GM19468 (cell line): ENCODE data around the gene PRDM16.

ENCODE experiments used
- ATAC-seq: cut with Tn5 transposase; IDR thresholded peaks from one replicate; pipeline ENCODE4 v1.9.1; 2021; ENCODE audit warnings: mild to moderate bottlenecking, moderate library complexity, moderate number of reproducible peaks; ENCODE audit not compliant: unreplicated experiment; ENCODE audit errors: extremely low read depth

PRDM16 gene

DNA sequence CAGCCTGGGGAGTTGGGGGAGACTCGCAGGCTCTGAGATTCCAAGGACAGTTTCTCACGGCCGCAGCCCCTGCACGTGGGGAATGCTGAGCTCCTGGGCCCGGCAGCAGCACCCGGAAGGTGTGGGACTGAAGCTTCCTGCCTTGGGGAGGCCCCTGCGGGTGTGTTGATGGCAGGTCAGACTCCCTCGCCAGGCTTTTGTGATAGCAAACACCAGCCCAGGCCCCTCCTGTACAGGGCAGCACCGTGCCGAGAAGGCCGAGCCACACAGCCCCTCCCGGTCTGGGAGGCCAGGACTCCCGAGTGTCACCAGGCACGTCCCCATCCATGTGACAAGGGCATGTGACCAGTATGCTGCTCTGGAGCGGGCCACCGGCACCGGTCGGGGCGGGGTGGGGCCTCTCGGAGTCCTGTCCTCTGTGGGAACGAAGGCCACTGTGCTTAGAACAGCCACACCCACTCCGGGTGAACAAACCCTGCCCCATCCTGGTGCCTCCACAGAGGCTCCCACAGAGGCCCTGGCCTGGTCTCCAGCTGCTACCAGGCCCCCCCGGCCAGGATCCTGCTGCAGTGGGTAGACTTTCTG lies 354.3 kb downstream of the PRDM16 start:
- no peak for ATAC-seq

DNA sequence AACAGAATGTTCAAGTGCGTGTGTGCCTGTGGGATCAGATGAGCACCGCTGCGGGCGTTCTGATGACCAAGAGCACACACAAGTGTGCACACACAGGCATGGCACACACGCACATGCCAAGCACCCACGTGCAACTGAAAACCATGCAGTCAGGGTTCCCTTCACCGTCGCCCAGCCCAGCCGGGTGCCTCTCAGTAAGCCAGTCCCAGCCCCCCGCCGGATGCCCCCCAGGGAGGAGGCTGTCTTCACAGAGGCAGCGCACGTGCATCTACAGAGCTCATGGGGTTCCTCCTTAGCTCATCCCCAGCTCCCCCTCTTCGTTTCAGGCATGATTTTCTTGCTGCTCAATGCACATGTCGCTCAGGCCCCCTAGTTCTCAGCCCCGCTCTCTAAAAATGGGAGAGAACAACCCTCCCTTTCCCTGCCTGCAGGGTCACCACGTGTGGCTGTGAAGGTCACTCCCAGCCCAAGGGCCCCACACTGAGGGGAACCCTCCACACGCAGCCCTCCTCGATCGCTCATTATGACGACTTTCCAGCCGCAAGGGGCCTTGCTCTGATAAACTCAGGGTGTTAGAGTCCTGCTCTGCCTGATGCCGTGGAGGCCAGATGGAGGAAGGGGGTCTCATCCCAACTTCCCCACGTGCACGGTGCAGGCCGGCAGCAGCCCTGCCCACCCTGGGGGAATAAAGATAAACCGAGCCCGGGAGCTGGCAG lies 355.1 kb downstream of the PRDM16 start:
- no peak for ATAC-seq

DNA sequence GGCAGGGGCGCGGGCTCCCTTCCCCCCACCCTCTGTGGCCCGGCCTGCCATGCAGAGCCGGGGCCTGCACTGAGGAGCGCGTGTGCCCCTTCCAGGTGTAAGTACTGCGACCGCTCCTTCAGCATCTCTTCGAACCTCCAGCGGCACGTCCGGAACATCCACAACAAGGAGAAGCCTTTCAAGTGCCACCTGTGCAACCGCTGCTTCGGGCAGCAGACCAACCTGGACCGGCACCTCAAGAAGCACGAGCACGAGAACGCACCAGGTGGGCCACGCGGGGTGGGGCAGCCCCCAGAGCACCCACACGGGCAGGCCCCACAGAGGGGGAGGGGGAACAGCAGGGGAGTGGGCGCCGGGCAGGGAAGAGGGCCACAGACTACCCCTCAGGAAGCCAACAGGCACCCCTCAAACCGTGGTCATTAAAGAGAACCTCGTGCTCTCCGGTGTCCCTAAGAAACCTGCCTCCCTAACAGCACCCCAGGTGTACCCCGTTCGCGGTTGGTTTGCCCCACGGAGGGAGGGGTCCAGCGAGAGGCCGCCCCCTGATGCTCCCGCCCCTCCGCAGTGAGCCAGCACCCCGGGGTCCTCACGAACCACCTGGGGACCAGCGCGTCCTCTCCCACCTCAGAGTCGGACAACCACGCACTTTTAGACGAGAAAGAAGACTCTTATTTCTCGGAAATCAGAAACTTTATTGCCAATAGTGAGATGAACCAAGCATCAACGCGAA lies 356.6 kb downstream of the PRDM16 start:
- ATAC-seq, result no peak

DNA sequence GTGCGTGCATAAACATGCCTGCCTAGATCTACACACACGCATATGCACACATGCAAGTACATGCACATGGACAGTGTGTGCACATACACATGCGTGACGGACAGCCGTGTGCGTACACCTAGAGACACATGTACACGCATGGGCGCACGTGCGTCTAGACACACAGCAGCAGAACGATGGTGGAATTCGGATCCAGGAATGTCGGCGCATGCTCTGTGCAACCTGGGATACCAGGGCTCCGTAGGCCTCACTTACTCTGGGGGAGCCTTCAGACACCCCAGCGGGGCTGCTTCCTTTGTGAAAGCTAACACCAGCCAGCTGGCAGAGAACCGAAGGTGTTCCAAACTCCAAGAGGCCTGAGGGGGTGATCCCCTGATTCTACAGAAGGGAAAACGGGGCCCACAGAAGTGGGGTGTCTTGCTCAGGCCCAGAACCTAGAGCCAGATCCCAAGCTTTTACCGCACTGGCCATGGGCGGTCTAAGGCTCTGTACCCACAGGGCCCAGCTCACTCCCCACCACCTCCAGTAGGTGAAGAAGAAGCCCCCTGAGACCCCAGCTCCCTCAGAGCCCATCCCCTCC lies 358.0 kb downstream of the PRDM16 start:
- no peak for ATAC-seq

DNA sequence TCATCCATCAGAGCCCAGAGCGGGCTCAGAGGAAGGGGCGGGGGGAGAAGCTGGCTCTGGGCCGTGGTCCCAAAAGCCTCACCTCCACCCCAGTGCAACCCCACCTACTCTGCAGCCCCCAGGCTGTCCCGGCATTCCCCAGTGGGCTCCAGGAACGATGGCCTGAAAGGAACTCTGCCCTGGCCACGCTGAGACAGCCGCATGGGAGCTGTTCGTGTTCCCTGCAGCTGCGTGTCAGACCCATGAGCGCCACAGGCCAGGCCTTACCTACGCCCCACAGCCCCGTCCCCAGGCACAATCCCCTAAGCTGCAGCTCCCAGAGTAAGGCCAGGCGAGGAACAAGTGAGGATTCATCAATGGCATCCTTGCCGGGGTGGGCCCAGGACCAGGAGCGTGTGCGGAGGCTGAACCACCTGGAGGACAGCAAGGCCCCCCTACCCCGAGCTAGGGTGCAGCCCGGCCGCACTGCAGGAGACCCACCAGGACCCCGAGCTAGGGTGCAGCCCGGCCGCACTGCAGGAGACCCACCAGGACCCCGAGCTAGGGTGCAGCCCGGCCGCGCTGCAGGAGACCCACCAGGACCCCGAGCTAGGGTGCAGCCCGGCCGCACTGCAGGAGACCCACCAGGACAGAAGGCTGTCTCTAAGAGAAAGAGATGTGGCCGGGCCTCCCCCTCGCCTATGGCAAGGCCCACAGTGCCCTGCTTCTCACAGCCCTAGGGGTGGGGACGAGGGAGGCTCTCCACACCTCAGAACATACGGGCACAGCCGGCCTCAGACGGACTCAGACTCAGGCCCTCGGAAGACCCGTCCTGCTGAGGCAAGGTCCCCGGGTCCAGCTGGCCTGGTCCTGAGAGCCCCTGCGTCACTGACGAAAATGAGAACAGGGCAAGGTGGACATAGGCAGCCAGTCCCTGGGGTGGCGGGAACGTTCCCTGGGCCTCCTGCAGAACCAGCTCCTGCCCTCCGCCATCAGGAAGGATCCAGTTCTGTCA lies 359.0 kb downstream of the PRDM16 start:
- no peak for ATAC-seq

DNA sequence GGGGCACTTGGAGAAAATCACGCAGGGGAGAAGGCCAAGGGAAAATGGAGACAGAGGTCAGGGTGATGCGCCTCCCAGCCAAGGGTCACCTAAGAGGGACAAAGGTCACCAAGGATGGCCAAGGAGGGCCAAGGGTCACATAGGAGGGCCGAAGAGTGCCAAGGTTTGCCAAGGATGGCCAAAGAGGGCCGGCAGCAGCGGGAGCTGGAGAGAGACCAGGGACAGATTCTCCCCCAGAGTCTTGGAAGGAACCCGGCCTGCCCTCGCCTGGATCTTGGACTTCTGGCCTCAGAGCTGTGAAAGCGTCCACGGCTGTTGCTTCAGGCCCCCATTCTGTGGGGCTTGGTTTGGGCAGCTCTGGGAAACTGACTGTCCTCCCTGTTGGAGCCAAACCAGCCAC lies 359.9 kb downstream of the PRDM16 start:
- ATAC-seq, result no peak

DNA sequence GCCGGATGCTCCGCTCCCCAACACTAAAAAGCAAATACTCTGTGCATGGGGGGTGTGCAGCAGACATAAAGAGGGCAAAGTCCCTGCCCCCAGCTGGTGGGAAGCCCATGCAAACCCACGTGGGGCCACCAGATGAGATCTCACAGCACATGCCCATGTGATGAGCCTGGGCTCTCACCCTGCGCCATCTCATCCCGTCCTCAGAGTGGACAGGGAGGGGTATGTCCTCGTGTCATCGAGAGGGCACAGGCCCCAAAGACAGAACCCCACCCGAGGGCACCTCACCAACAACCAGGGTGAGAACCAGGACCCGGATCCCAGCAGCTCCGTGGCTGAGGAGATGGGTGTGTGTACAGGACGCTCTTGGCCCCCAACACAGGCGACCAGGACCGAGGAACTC lies 360.3 kb downstream of the PRDM16 start:
- no peak for ATAC-seq

DNA sequence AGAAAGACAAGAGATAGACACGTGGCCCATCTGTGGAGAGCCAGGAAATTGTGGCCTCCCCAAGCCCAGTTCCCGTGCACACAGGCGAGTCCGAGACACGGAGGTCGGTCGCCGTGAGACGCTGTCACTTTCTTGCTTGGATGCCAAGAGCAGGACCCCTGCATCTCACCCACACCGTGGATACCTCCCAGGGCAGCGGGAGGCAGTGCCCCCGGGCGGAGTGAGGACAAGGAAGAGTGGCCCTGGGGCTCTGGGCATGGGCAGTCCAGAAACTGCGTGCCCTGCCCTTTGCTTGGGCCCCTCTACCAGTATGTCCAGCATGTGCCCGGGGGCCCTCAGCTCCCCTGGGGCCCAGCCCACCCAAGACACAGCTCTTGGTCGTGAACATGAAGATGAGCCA lies 360.8 kb downstream of the PRDM16 start:
- no peak for ATAC-seq

DNA sequence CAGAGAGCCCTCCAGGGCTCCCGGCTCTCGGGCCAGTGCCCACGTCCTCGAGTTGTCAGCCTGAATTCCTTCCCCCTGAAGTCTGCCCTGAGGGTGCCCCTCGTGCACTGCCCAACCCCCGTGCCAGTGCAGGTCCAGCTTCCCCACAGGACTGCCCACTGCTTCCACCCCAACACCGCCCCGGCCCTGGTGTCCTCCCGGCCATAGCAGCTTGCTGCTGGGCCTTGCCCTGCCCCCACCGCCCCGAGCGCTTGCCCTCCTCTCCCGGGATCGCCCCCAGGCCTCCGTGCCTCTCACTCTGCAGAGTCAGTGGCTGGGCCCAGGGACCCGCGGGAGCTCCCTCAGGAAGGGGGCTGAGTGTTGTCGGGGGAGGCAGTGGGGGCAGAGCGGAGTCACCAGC lies 361.4 kb downstream of the PRDM16 start:
- ATAC-seq, result no peak

DNA sequence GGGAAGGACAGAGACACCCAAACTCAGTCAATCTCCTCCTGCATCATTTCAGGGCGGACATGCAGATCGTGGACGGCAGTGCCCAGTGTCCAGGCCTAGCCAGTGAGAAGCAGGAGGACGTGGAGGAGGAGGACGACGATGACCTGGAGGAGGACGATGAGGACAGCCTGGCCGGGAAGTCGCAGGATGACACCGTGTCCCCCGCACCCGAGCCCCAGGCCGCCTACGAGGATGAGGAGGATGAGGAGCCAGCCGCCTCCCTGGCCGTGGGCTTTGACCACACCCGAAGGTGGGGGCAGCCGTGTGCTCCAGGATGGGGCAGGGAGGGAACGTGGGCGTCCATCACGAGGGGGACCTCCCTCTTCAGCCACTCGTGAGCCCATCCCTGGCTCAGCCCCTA lies 361.8 kb downstream of the PRDM16 start:
- ATAC-seq, result no peak

DNA sequence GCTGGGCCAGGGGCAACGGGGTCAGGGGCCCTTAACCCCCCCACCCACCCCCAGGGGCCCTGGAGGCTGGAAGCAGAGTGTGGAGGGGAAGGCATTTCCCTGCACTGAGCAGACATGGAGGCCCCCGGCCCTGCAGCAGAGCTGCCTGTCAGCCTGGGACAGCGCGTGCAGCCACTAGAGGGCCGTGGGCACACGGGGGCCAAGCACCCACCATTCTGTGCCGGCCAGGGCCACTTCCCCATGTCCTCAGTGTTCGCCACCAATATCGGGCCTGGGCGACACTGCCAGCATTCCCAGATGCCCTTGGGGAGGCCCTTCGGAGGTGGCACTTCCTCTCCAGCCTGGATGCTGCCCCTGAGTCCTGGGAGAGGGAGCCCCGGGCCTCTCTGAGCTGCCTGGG lies 362.3 kb downstream of the PRDM16 start:
- no peak for ATAC-seq

DNA sequence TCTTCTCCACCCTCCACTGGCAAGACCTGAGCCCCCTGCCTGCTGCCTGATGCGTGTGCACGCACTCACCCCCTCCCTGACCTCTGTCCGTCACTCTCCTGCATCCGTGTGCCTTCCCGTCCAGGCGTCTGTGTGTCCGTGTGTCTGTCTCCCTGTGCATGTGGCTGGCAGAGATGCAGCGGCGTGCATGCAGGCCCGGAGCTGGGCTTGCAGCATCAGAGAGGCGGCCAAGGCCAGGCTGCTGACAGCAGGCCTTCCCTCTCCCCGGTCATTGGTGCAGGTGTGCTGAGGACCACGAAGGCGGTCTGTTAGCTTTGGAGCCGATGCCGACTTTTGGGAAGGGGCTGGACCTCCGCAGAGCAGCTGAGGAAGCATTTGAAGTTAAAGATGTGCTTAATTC lies 362.7 kb downstream of the PRDM16 start:
- ATAC-seq, result no peak

DNA sequence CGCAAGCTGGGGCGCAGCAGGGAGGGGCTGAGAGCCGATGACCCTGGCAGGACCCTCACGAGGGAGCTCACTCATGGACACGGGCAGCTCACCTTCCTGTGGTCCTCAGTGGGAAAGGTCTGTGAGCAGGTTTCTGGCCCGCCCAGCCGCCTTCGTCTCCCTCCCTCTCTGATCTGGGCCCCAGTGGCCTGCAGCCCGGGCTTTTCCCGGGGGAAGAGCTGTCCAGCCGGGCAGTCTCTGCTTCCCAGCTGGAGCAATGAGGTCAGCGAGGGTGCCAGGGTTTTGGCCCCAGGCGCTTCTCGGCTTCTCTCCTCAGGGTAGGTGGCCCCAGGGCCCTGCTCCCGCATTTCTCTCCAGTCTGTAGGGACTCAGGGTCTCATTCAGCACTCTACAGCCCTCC lies 363.3 kb downstream of the PRDM16 start:
- no peak for ATAC-seq

DNA sequence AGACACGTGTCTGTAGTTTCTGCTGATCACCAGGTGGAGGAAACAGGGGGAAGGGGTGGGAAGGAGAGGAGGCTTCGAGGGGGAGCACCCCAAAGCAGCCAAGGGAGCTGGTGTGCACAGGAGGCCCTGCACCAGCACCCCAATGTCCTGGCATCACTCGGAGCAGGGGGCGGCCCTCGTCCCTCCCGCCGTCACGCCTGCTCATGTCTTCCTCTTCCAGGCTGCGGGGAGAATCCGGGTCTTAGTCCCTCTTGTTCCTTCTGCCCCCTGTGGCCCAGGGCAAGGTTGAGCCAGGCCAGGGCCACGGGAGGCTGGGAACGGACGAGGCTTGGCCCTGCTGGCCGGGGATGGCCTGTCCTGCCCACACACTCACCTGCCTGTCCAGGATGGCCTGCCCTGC lies 364.1 kb downstream of the PRDM16 start:
- no peak for ATAC-seq

DNA sequence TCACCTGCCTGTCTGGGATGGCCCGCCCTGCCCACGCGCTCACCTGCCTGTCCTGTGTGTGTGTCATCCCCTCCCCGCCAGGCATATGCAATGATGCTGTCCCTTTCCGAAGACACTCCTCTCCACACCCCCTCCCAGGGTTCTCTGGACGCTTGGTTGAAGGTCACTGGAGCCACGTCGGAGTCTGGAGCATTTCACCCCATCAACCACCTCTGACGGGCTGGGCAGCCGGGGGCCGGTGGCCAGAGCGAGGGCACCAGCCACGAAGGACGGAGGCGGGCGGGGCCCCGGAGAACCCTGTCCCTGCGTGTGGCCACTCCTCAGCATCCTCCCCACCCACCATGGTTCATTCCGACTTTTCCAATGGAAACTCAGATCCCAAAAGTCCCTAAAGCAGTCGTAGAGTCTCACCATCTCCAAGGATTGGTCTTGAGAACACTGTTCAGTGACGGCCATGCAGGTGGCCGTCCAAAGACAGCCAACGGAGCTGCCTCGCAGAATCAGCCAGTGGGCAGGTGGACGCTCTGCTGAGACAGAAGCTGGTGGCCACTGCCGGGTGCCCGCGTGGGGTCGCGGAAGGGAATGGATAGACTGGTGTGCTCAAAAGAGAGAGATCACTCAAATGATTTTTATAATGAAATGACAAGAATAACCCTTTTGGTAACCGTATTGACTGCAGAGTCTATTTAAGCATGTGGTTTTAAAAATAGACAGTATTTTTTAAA lies 364.8 kb downstream of the PRDM16 start:
- ATAC-seq, result no peak

DNA sequence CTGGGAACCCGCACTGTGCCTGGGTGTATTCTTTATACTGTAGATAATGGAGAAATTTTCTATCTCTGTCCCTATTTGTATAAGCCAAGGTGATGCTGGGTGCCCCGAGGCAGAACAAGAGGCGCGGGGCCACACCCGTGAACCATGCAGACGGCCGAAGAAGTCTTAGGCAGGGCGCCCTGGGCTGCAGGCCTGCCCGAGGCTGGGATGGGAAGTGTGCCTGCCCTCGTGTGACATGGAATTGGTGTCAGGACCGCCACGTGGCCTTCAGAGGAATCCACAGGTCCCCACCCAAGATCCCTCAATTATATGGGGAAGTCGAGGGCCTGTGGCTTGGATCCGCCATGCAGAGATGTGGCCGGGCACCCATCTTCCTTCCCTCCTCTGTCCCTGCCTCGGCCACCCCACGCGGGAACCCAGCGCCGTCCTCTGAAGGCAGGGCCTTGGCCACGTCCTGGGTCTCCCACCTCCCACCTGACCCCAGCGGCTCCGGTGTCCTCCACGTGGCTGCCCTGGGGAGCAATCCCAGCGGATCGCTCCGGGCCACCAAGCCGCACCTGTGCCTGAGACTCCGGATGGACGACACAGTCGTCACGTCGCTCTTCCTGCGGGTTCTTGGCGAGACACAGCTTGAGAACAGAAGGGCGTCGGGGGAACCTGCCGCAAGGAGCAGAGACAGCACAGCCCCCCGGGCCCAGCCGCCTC lies 365.6 kb downstream of the PRDM16 start:
- no peak for ATAC-seq

DNA sequence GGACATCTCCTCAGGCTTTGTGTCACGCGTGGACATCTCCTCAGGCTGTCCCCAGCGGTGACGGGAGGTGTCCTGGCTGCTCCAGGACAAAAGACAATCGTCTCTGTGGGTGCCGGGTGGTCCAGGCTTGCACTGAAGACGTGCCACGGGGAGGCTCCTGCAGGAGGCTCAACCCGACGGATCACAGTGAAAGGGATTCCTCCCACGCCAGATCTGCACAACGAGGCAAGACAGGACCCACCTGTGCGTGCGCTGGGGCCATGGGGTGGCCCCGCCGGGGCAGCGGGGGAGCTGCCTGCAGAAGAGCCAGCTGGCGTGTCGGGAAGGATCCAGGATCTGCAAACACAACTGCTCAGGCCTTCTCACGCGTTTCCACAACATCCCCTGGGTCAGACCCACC lies 366.7 kb downstream of the PRDM16 start:
- no peak for ATAC-seq

DNA sequence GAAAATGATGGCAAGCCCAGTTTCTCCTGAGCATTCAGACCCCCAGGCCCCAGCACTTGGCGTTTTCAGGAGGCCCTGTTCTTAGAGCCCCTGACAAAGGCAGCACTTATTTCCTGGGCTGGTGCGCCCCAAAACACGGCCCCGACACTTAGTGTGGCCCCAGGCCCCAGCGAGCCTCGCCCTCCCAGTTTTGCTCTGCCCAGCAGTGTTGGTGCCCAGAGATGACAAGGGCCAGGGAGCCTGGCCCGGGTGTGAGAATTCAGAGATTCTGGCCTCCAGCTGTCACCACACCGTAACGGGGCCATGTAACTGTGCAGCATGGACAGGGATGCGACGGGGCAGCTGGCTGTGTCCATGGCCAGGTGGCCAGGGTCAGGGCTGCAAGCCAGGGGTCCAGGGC lies 367.4 kb downstream of the PRDM16 start:
- no peak for ATAC-seq

DNA sequence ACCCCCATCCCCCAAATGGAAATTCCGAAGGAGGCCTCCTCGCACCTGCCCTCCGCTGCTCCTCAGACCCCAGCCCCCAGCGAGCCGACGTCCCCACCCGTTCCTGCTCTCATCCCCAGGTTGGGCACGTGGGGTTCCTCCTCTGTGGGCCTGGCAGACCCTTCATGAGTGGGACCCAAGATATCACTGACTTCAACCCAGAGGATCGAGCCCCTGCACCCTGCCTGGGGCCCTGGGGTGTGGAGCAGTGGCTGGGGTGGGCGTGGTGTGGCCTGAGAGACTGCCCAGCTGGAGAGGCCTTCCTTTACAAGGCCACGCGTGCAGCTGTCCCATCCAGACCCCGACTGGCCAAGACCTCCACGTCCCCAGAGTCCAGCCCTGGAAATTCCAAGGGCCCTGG lies 367.9 kb downstream of the PRDM16 start:
- no peak for ATAC-seq
